WTC11 (cell line): ENCODE data around the gene CD82.

ENCODE experiments used
- ATF6 ChIP-seq: sonication (generic); formaldehyde crosslinking; IDR thresholded peaks from 2 replicates; pipeline ENCODE4 v1.8.1; 2023; ENCODE audit warnings: mild to moderate bottlenecking, missing genetic modification reagents
- CDX4 ChIP-seq: fragments of 250-450 bp; sonication (Bioruptor Pico); IDR thresholded peaks from 2 replicates; pipeline ENCODE4 v1.9.0; 2021; ENCODE audit warnings: moderate library complexity, mild to moderate bottlenecking, inconsistent platforms, borderline replicate concordance
- CREB1 ChIP-seq: sonication (generic); formaldehyde crosslinking; IDR thresholded peaks from 2 replicates; pipeline ENCODE4 v1.8.0; 2023; ENCODE audit warnings: mild to moderate bottlenecking, missing genetic modification reagents
- CTCF ChIP-seq: fragments of 200-600 bp; IDR thresholded peaks from 2 replicates; pipeline ENCODE4 v1.8.0; 2022; ENCODE audit warnings: antibody characterized with exemption
- FOXP4 ChIP-seq: sonication (generic); formaldehyde crosslinking; IDR thresholded peaks from 2 replicates; pipeline ENCODE4 v1.8.0; 2022; ENCODE audit warnings: mild to moderate bottlenecking, missing genetic modification reagents
- HMGA2 ChIP-seq: fragments of 250-450 bp; sonication (Bioruptor Pico); IDR thresholded peaks from 2 replicates; pipeline ENCODE4 v1.4.0; 2021; ENCODE audit warnings: mild to moderate bottlenecking, moderate library complexity
- MLX ChIP-seq: sonication (generic); formaldehyde crosslinking; IDR thresholded peaks from 2 replicates; pipeline ENCODE4 v1.8.1; 2023; ENCODE audit warnings: mild to moderate bottlenecking, missing genetic modification reagents, moderate library complexity
- NFYB ChIP-seq: sonication (generic); formaldehyde crosslinking; conservative IDR thresholded peaks from 2 replicates; pipeline ENCODE4 v1.8.0; 2022; ENCODE audit warnings: low read depth, missing genetic modification reagents
- PREB ChIP-seq: sonication (generic); formaldehyde crosslinking; IDR thresholded peaks from 2 replicates; pipeline ENCODE4 v1.8.1; 2022; ENCODE audit warnings: mild to moderate bottlenecking, missing genetic modification reagents, moderate library complexity, borderline replicate concordance
- STAT6 ChIP-seq: sonication (generic); formaldehyde crosslinking; conservative IDR thresholded peaks from 2 replicates; pipeline ENCODE4 v1.8.1; 2023; ENCODE audit warnings: mild to moderate bottlenecking, low read depth, missing genetic modification reagents, moderate library complexity
- USF1 ChIP-seq: sonication (generic); formaldehyde crosslinking; IDR thresholded peaks from 2 replicates; pipeline ENCODE4 v1.8.0; 2022; ENCODE audit warnings: mild to moderate bottlenecking, missing genetic modification reagents
- USF2 ChIP-seq: sonication (generic); formaldehyde crosslinking; IDR thresholded peaks from 2 replicates; pipeline ENCODE4 v1.8.1; 2023; ENCODE audit warnings: mild to moderate bottlenecking, missing genetic modification reagents, moderate library complexity
- ZNF263 ChIP-seq: sonication (generic); formaldehyde crosslinking; IDR thresholded peaks from 2 replicates; pipeline ENCODE4 v1.8.1; 2022; ENCODE audit warnings: low read depth, mild to moderate bottlenecking, moderate library complexity, missing genetic modification reagents
- ZNF416 ChIP-seq: fragments of 250-450 bp; sonication (Bioruptor Pico); IDR thresholded peaks from 2 replicates; pipeline ENCODE4 v1.9.0; 2021; ENCODE audit warnings: mild to moderate bottlenecking, inconsistent platforms

GRCh38 chr11:44629732-44630345 is 64.4 kb downstream of the CD82 start:
- TF ChIP-seq ZNF263 (CRISPR knock-in tag) (no peak), CTCF (no peak), CDX4 (no peak), NFYB (CRISPR knock-in tag) (no peak), CREB1 (CRISPR knock-in tag) (no peak), FOXP4 (CRISPR knock-in tag) (no peak), STAT6 (CRISPR knock-in tag) (no peak), ATF6 (no peak), PREB (no peak), HMGA2 (no peak), MLX (CRISPR knock-in tag) (no peak), USF2 (no peak), ZNF416 (CRISPR knock-in tag) (no peak), USF1 (CRISPR knock-in tag) (no peak)
